Sigmoid colon (tissue), 7 donors: ENCODE data around the gene GABRB2. TPM values are rescaled to one million over a fixed set of nuclear protein-coding genes. Genes with fewer than 3 reads are reported as not detected.

Source experiments
- DNase-seq: peaks from one replicate; pipeline ENCODE4 v3.0.0-alpha.2; 2019
- H3K27ac ChIP-seq, 4 donors: fragments of 200-600 bp; sonication (generic); one replicate each; pipeline ENCODE4 v1.5.1; 2016 to 2019; ENCODE audit warnings: mild to moderate bottlenecking in 1 of 4
- H3K27me3 ChIP-seq, 3 donors: fragments of 200-600 bp; sonication (generic); one replicate each; pipeline ENCODE4 v1.5.1; 2019; ENCODE audit warnings: mild to moderate bottlenecking in 1 of 3
- H3K36me3 ChIP-seq, 4 donors: fragments of 200-600 bp; sonication (generic); one replicate each; pipeline ENCODE4 v1.5.1; 2016 to 2019
- H3K4me1 ChIP-seq, 4 donors: fragments of 200-600 bp; sonication (generic); one replicate each; pipeline ENCODE4 v1.5.1; 2017 to 2019
- H3K4me3 ChIP-seq, 4 donors: fragments of 200-600 bp; sonication (generic); one replicate each; pipeline ENCODE4 v1.5.1; 2017 to 2019; ENCODE audit warnings: mild to moderate bottlenecking in 2 of 4, moderate library complexity in 1 of 4
- H3K9me3 ChIP-seq, 4 donors: fragments of 200-600 bp in 3 of 4; sonication (generic) in 3 of 4; one replicate each; pipeline versions ENCODE4 v1.5.1 to v1.6.1; 2013 to 2019
- CTCF ChIP-seq, 4 experiments: fragments of 450-650 bp in 3 of 4; fragments of 200-600 bp in 1 of 4; IDR thresholded peaks; one replicate each; pipeline ENCODE4 v1.5.1; 2016 to 2019; ENCODE audit warnings: antibody characterized with exemption in 4 of 4, mild to moderate bottlenecking in 3 of 4, moderate library complexity in 2 of 4
- EP300 ChIP-seq, 4 donors: sonication (generic); formaldehyde crosslinking; IDR thresholded peaks; one replicate each; pipeline ENCODE4 v1.6.1; 2017; ENCODE audit warnings: antibody characterized with exemption in 4 of 4
- POLR2A ChIP-seq, 2 donors: fragments of 450-650 bp; IDR thresholded peaks; one replicate each; pipeline ENCODE4 v1.6.1; 2016; ENCODE audit warnings: antibody characterized with exemption in 2 of 2, mild to moderate bottlenecking in 2 of 2, moderate library complexity in 2 of 2
- POLR2AphosphoS5 ChIP-seq, 4 donors: sonication (generic); formaldehyde crosslinking; IDR thresholded peaks; one replicate each; pipeline ENCODE4 v1.6.1; 2017; ENCODE audit warnings: antibody characterized with exemption in 4 of 4
- WGBS, 2 donors: extraction: QIAGEN DNeasy Blood & Tissue Kit; methylation state at CpG; one replicate each; pipeline ENCODE4 v1.1.7; 2013; 5-methylcytosine and 5-hydroxymethylcytosine counted together
- intact Hi-C: fragments of 100-400 bp; cut with DNase I; formaldehyde crosslinking; loops from one replicate; pipeline ENCODE4 v1.15.1; 2023
- polyA plus RNA-seq, 3 donors: library from polyadenylated mRNA; stranded (reverse); fragments of 200-250 nt; gene quantifications; one replicate each; pipeline ENCODE4 v1.2.3, GENCODE V29; 2013
- total RNA-seq, 4 donors: library from RNA; depleted of rRNA; stranded (reverse); fragments of >200 nt; gene quantifications; one replicate each; pipeline ENCODE4 v1.1.0, GENCODE V29; 2016
- donor health status: healthy with polysubstance abuse.
- donor health status: Bipolar disorder and iron deficiency.
- donor health status: healthy.

GABRB2 gene
- total and polyA plus RNA-seq, 7 donors = under 0.01 to 0.55 (median 0.36) TPM

GRCh38 chr5:161403996-161404395 lies 142.5 kb downstream of the GABRB2 start:
- H3K9me3 ChIP-seq = no peaks in the 10 kb centered on the region
- intact Hi-C loops = no loop called here
- no peaks in the 10 kb centered on the region for H3K36me3 ChIP-seq
- H3K4me3 ChIP-seq = no peak overlapping the region
- no peak for TF ChIP-seq POLR2AphosphoS5 (IDR thresholded peaks at IDR 0.05)
- TF ChIP-seq POLR2A (IDR thresholded peaks at IDR 0.05) = no peak
- no peak for TF ChIP-seq CTCF (IDR thresholded peaks at IDR 0.05)
- TF ChIP-seq EP300 (IDR thresholded peaks at IDR 0.05) = no peak
- DNase-seq = no peak
- no peak overlapping the region for H3K27ac ChIP-seq
- WGBS, 2 donors = 73 to 78% methylated on average over 1 of the region's 1 CpG
- no peaks in the 10 kb centered on the region for H3K4me1 ChIP-seq
- no peaks in the 10 kb centered on the region for H3K27me3 ChIP-seq

- WGBS, 2 donors = 85 to 89% methylated on average over 2 of the region's 2 CpGs
- DNase-seq = no peak
Measured at GRCh38 chr5:161403121-161403520, 143.4 kb downstream of the GABRB2 start.

GRCh38 chr5:161400583-161400982 lies 145.9 kb downstream of the GABRB2 start:
- H3K4me3 ChIP-seq = no peak overlapping the region
- H3K4me1 ChIP-seq = no peaks in the 10 kb centered on the region
- TF ChIP-seq CTCF (IDR thresholded peaks at IDR 0.05) = no peak
- TF ChIP-seq POLR2A (IDR thresholded peaks at IDR 0.05) = no peak
- no peak for TF ChIP-seq EP300 (IDR thresholded peaks at IDR 0.05)
- no peak for TF ChIP-seq POLR2AphosphoS5 (IDR thresholded peaks at IDR 0.05)
- intact Hi-C loops = no loop called here
- no peak for DNase-seq
- no peaks in the 10 kb centered on the region for H3K36me3 ChIP-seq
- H3K9me3 ChIP-seq = no peaks in the 10 kb centered on the region
- H3K27ac ChIP-seq = no peak overlapping the region
- 86 to 89% methylated on average over 4 of the region's 4 CpGs for WGBS, 2 donors
- no peaks in the 10 kb centered on the region for H3K27me3 ChIP-seq

More at GRCh38 chr5:161403121-161403520, 143.4 kb downstream of the GABRB2 start:
- intact Hi-C loops = no loop called here
- Histone ChIP-seq H3K9me3 (no peaks in the 10 kb centered on the region), H3K27me3 (no peaks in the 10 kb centered on the region), H3K4me3 (no peak overlapping the region), H3K36me3 (no peaks in the 10 kb centered on the region), H3K27ac (no peak overlapping the region), H3K4me1 (no peaks in the 10 kb centered on the region)
- TF ChIP-seq POLR2AphosphoS5 (IDR thresholded peaks at IDR 0.05) = no peak

- Histone ChIP-seq H3K9me3 (no peaks in the 10 kb centered on the region), H3K27ac (no peak overlapping the region), H3K4me3 (no peak overlapping the region), H3K4me1 (no peaks in the 10 kb centered on the region), H3K36me3 (no peaks in the 10 kb centered on the region), H3K27me3 (no peaks in the 10 kb centered on the region)
- WGBS, 2 donors = 79 to 83% methylated on average over 6 of the region's 6 CpGs
- intact Hi-C loops = no loop called here
- TF ChIP-seq CTCF (IDR thresholded peaks at IDR 0.05) = no peak
- TF ChIP-seq EP300 (IDR thresholded peaks at IDR 0.05) = no peak
- no peak for TF ChIP-seq POLR2A (IDR thresholded peaks at IDR 0.05)
- no peak for TF ChIP-seq POLR2AphosphoS5 (IDR thresholded peaks at IDR 0.05)
- no peak for DNase-seq
Measured at GRCh38 chr5:161399996-161400562, 146.4 kb downstream of the GABRB2 start.

- intact Hi-C loops = no loop called here
- 73 to 83% methylated on average over 4 of the region's 4 CpGs for WGBS, 2 donors
- Histone ChIP-seq H3K27me3 (no peaks in the 10 kb centered on the region), H3K36me3 (no peaks in the 10 kb centered on the region), H3K27ac (no peak overlapping the region), H3K4me3 (no peak overlapping the region), H3K9me3 (no peaks in the 10 kb centered on the region), H3K4me1 (no peaks in the 10 kb centered on the region)
- no peak for DNase-seq
- TF ChIP-seq POLR2AphosphoS5 (IDR thresholded peaks at IDR 0.05) (no peak), CTCF (IDR thresholded peaks at IDR 0.05) (no peak), POLR2A (IDR thresholded peaks at IDR 0.05) (no peak), EP300 (IDR thresholded peaks at IDR 0.05) (no peak)
Measured at GRCh38 chr5:161397448-161397847, 149.1 kb downstream of the GABRB2 start.
